HCT116 (cell line): Measurements from ENCODE around the gene SCYGR7.

Experiments
- EZH2phosphoT487 ChIP-seq: fragments of 200-600 bp; IDR thresholded peaks from 2 replicates; pipeline ENCODE4 v1.6.1; 2018; ENCODE audit warnings: antibody characterized with exemption, borderline replicate concordance
- JUND ChIP-seq: IDR thresholded peaks from 2 replicates; pipeline ENCODE4 v1.6.1; 2012
- POLR2A ChIP-seq: IDR thresholded peaks from 2 replicates; pipeline ENCODE4 v1.7.0; 2011; ENCODE audit warnings: borderline replicate concordance; ENCODE audit not compliant: insufficient read depth, insufficient read length; ENCODE audit errors: extremely low read depth
- RAD21 ChIP-seq: IDR thresholded peaks from 2 replicates; pipeline ENCODE4 v1.6.1; 2012; ENCODE audit warnings: low read depth, mild to moderate bottlenecking
- ZNF274 ChIP-seq: fragments of 200-500 bp; sonication (Bioruptor generic); IDR thresholded peaks from 2 replicates; pipeline ENCODE4 v1.6.1; 2014; ENCODE audit warnings: mild to moderate bottlenecking, low read depth, low read length, inconsistent platforms
- TF ChIP-seq, protein P1 (sequence below), 3 experiments: fragments of 200-600 bp in 1 of 3; sonication (generic) in 1 of 3; IDR thresholded peaks in 2 of 3; conservative IDR thresholded peaks in 1 of 3; 2 replicates each; pipeline ENCODE4 v1.5.1; 2012 to 2017; ENCODE audit warnings: low read depth in 2 of 3, low read length in 2 of 3, antibody characterized with exemption in 1 of 3, borderline replicate concordance in 1 of 3, control low read depth in 1 of 3, mild to moderate bottlenecking in 1 of 3, mixed read lengths in 1 of 3, mixed run types in 1 of 3, moderate library complexity in 1 of 3; ENCODE audit not compliant: insufficient read depth in 1 of 3
- TF ChIP-seq, protein P2 (sequence below): IDR thresholded peaks from 2 replicates; pipeline ENCODE4 v1.6.1; 2012

DNA sequence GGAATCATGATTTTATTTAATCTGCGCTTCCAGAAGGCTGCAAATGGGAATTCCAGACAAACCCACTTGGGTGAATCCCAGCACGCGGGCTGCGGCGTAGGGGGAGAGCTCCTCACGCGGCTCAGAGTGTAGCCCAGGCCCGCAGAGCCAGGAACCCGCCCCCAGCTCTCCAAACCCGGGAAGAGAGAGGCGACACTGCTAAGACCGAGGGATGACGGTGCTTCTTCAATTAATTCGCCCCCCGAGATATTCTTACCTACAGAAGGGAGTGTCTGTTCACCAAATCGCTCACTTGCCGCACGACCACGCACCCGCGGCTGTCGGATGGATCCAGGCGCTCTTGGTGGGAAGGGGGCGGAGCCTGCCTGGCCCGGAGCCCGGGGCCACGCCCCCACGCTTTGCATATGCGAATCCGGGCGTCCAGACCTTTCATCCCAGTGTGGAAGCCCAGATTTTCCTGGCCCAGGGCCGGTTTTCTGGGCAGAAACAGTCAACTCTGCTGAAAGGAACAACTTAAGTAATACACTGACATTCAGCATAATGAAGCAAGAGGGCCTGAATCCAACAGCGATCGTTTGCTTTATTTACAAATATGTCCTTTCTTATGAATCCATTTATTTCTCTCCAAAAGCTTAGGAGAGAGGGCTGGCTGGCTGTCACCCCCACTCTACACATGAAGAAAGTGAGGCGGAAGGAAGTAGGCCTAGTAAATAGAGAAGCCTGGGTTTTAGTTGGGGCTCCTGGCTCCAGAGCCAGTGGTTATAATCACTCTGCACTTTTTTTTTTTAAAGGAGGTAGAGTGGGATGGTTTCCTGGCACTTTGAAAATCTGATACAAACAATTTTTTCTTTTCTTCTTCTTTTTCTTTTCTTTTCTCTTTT lies 10.2 kb upstream of the SCYGR7 start, which contains the start of gene SLC19A3:
- TF ChIP-seq, protein P1, sequence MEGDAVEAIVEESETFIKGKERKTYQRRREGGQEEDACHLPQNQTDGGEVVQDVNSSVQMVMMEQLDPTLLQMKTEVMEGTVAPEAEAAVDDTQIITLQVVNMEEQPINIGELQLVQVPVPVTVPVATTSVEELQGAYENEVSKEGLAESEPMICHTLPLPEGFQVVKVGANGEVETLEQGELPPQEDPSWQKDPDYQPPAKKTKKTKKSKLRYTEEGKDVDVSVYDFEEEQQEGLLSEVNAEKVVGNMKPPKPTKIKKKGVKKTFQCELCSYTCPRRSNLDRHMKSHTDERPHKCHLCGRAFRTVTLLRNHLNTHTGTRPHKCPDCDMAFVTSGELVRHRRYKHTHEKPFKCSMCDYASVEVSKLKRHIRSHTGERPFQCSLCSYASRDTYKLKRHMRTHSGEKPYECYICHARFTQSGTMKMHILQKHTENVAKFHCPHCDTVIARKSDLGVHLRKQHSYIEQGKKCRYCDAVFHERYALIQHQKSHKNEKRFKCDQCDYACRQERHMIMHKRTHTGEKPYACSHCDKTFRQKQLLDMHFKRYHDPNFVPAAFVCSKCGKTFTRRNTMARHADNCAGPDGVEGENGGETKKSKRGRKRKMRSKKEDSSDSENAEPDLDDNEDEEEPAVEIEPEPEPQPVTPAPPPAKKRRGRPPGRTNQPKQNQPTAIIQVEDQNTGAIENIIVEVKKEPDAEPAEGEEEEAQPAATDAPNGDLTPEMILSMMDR (IDR thresholded peaks at IDR 0.05 in 2 of 3, conservative IDR thresholded peaks at IDR 0.05 in 1 of 3; ENCODE audit: borderline replicate concordance in 1 of 3, insufficient read depth in 1 of 3, low read depth in 2 of 3, low read length in 2 of 3), result no peak
- TF ChIP-seq, protein P2, sequence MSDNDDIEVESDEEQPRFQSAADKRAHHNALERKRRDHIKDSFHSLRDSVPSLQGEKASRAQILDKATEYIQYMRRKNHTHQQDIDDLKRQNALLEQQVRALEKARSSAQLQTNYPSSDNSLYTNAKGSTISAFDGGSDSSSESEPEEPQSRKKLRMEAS, result no peak
- TF ChIP-seq RAD21 (no peak), ZNF274 (no peak), EZH2phosphoT487 (no peak), POLR2A (no peak), JUND (no peak)
